NCI-H82 treated with DMSO at 0.1 percent for 48 hours (cell line): Measurements from ENCODE around the gene KDM7A.

Source experiments
- DNase-seq: peaks from one replicate; lab custom pipeline; 2025; ENCODE audit not compliant: unreplicated experiment; lab: John Stamatoyannopoulos, UW

KDM7A gene

DNA sequence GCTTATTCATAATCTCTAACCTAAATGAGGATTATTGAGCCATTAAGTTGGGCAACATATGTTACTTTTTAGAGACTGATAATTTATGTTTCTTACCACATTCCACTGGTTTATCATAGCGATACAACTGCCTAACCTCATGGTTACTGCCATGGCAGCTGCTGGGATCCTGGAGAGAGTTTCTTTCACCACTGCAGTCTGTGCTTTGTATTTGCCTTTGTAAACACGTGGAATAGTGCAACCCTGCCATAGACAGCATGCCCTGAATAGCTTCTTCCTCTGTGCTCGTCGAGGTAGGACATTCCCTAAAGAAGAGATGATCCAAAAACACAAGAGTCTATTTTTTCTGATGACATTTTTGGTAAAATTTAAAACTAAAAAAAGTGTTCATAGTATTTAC is 80.3 kb downstream of the KDM7A start:
- DNase-seq: no peak

DNA sequence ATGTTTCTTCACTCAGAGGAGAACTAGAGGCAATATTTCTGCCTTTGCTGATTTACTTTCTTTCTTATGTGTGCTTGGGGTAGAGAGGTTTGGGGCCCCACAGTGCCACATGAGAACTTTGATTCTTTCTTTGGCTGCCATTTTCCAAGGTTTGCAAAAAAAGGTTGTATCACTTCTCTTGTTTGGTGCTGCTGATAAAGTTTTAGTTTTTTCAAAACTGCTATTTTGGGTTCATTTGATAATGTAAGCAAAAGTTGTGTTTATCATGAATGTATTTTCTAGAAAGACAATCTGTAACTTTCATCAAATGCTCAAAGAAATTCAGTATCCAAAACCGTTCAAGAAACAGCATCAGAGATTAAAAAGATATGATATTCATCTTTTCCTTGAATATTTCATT is 83.4 kb downstream of the KDM7A start:
- no peak for DNase-seq

DNA sequence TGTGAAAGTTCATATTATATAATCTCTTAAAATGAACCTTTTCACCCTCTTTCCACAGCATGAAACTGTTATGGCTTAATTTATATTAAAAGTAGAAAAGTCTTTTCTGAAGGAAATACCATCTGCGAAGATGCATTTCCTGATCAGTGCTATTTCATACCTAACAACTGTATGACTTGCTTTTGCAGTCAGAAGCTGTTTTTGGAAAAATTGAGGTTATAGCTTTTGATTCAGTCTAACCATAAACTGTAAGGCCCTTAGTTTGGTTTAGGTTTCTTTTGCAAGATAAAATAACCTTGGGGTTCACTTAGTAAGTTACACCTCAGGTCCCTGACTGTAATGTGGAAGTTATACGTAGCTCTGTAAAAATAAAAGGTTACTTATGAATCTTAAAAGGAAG is 91.3 kb downstream of the KDM7A start:
- DNase-seq: no peak

GRCh38 chr7:140084972-140085371 is 91.8 kb downstream of the KDM7A start:
- no peak for DNase-seq

DNA sequence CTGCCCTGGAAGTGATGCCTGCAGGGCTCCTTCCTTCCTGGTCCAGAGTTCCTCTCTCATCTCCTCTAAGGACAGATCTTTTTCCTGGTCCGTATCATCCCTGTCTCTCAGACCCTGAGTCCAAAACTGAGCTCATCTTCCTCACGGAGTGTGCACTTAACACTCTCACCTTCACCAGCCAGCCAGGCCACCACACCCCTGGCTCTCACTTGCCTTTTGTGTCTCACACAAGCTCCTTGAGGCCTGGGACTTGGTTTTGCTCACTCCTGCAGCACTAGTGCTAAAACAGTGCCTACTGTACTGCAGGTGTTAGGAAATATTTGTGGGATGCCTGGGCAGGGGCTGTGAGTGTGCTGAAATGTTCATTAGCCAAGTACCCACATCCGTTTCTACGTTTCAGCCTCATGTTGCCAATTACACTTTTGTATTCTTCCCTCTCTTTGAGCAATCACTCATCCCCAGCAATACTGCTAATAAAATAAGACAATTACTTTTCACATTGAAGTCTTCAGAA is 92.6 kb downstream of the KDM7A start:
- no peak for DNase-seq

GRCh38 chr7:140082770-140083169 is 94.0 kb downstream of the KDM7A start:
- DNase-seq: no peak

DNA sequence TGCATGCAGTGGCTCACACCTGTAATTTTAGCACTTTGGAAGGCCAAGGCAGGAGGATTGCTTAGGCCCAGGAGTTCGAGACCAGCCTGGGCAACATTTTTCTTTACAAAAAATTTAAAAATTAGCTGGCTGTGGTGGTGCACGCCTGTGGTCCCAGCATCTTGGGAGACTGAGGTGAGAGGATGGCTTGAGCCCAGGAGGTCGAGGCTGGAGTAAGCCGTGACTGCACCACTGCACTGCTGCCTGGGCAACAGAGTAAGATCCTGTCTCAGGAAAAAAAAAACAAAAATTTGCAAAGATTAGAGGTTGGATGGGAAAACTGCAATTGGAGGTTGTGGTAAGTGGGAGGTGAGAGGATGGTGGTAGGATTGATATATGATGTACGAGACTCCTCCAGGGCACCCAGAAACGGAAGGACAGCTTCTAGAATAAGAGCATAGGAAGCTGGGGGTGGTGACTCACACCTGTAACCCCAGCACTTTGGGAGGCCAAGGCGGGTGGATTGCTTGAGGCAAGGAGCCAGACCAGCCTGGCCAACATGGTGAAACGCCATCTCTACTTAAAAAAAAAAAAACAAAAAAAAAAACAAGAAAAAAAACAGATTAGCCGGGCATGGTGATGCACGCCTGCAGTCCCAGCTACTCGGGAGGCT is 94.9 kb downstream of the KDM7A start:
- no peak for DNase-seq

DNA sequence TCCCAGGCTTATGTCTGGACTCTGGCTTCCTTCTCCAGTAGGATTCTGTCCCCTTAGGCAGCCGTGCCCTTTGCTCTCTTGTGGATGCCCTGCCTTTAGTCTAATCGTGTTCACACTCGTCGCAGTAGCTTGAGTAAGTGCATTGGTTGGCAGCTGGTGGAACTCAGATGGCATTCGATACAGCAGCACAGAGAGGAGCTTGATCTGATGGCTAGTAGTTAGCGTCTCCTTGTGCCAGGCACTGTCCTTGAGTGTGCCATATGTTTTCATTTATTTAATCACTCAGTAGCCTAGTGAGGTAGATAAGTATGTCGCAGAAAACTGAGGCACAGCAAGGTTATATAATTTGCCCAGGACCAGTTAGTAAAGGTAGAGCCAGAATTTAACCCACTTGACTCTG is 95.9 kb downstream of the KDM7A start:
- no peak for DNase-seq

- DNase-seq: peak; percentile 2
These were observed 97.7 kb downstream of the KDM7A start for GRCh38 chr7:140079121-140079536.

DNA sequence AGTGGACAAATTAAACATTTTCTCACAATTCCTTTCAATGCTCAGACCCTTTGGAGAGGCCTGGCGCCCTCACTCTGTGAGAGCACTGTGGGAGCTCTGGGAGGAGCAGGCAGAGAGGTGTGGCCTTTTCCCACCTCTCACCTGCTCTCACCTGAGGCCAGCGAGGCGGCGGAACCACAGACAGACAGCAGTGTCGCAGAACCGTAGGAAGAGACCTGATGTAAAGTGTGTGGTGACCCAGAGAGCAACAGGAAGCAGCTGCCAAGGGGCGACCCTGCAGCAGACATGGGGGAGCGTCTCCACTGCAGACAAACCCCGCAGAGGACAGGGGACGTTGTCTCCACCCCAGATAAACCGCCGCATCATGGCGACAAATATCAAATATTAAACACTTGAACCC is 98.4 kb downstream of the KDM7A start:
- no peak for DNase-seq

DNA sequence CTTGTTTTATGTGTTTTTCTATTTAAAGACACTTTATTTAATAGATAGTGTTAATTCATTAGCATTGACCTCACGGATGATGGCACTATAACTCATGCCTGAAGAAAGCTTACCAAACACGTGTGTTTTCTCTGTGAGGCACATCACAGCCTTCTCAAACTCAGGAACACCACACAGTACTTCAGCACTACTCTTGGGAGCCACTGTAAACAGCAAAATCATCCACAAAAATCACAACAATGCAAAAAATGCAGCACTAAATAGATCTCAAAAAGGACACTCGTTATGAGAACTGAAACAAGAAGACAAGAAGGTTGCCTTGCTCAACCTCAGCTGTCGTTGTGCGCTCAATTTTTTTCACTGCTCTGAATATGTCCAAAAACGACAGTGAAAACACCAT is 102.0 kb downstream of the KDM7A start:
- DNase-seq: no peak

DNA sequence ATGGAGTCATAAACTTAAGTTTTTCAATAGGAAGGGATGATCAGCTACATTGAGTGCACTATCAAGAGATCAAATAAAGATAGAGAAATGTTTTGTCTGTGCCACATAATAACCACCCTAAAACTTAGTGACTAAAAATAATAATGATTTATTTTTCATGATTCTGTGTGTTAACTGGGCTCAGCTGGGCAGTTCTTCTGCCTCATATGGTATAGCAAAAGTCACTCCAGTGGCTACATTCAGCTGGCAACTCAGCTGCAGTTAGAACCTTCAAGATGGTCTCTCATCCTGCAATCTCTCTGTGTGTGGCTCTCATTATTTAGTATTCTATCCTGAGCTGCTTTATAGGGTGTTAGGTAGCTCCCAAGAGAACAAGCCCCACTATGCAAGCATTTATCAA is 106.2 kb downstream of the KDM7A start:
- DNase-seq: no peak

DNA sequence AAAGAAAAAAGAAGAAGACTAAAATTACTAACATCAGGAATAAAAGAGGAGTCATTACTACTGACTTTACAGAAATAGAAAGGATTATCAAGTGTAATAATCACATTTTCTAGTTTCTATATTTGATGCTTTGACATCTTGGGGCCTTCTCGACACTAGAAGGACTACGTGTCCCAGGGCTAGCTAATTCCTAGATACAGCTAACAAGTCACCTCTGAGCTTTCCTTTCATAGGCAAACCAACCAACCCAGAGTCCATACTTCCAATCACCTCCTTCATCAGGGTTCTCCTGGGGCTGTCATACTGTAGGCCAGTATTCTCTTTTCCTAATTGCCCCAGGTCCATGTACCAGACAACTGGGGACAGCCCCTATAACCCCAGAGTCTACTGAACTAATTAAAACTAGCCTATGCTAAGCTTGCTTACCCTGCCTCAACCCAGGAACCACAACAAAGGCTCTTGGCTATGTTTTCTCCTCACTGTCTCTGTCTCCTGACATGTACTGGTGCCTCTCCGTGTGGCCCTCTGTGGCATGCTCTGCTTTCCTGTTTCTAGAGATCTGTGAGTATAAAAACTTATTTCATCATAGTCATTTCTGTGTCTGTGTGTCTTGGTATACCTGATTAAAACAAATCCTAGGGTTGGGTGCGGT is 107.4 kb downstream of the KDM7A start:
- DNase-seq: no peak

DNA sequence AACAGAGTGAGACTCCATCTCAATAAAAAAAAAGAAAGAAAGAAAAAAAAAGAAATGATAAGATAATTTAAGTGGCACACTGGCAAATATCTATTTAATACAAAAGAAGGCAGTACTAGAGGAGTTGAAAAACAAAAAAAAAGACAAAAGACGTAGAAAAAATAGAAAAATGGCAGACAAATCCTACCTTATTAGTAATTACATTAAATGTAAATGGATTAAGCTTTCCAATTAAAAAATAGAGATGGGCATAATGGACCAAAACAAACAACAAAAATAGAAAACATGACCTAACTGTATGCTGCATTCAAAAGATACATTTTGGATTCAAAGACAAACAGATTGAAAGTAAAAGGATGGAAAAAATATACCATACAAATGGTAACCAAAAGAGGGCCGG is 108.8 kb downstream of the KDM7A start:
- no peak for DNase-seq

- DNase-seq: no peak
These were observed 109.7 kb downstream of the KDM7A start for GRCh38 chr7:140067052-140067451.

DNA sequence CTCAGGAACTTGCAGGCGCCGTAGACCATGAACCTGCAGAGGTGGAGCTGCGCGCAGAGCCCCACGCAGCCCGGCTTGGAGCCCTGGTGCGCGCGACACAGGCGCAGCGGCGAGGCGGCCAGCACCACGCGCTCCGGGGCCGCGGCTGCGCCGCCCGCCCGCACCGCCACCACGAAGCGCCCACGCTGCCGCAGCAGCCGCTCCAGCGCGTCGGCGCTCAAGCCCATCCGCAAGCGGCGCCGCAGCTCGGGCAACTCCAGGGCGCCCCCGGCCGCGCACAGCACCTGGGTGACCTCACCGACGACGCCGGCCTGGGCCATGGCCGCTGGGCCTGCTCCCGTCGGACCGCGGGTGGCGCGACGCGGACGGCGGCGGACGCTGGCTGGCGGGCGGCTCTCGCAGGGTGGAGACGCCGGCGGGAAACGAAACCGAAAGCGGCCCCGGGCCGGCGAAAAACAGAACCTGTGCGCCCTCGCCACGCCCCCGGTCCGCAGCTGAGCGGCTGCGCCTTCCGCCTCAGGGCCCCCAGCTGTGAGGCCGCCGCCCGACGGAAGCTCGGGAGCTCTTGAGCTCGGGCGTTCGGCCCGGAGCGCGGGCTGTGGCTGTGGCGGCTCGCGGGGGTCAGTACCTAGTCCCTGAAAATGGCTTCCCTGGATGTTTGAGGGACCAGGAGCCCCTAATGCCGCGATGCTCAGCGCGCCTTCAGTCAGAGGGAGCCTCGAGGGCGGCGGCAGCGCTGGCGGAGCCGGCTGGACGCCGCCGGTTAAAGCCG is 114.1 kb downstream of the KDM7A start, which contains the start of gene PARP12:
PARP12 (minus strand) TSS at position 424 of the 772 bp plus-strand sequence; CDS start at position 320, 104 bp downstream.
- DNase-seq: no peak

- DNase-seq: no peak
These were observed 114.7 kb downstream of the KDM7A start for GRCh38 chr7:140062118-140062527.

DNA sequence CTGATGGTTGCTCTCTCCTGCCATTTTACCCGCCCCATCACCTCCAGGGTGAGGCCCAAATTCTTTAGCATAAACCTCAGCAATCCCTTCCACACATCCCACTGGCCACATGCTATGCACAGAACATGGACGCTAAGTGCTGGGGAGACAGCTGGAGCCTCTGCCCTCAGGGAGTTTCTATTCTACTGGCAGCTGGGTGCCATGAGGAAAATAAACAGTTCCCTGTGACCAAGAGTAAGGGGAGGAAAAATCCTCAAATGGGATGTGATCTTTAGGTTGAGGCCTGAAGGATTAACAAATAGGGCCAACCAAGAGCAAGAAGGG is 115.2 kb downstream of the KDM7A start:
- DNase-seq: no peak

DNA sequence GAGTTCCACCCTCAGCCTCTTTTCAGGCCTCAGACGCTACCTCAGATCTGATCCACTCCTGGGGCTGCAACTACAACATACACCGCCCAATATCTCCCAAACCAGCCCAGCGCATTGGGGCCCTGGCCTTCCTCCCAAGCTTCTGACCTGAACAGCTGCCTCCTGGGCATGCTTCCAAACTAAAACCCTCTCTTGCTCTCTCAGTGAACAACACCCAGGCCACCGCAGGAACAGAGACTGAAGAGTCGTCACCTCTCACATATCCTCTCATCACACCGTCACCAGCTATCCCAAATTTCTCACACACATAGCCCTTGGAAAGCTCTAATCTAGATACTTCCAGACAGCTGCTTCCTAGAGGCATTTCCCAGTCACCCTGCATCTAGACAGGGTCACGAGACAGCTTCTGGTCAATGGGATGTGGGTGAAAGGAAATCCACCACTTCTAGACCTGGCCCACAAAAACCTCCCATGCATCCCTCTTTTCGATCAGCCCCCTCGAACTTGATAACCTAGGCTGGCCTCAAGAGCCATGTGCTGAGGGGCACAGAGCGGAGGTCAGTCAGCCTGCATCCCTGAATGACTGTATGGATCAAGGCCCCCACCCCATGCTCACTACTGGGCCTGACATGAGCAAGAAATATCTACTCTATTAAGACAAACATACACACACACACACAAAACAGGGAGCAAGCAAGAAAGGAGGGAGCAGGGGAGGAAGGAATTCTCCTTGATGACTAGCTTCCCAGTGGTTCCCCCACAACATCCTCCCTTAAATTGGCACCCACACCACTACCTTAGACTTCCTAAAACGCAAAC is 115.8 kb downstream of the KDM7A start:
- DNase-seq: no peak

- DNase-seq: no peak
These were observed 116.5 kb downstream of the KDM7A start for GRCh38 chr7:140060243-140060630.
